SHP77 treated with DMSO at 0.1 percent for 48 hours (cell line): Measurements from ENCODE around the gene IFNAR1.
"Not testable (repeated sequence)": the region's sequence is repeated elsewhere in the genome, so short reads cannot be mapped to it uniquely, and the experiment has no call there.

ENCODE experiments used
- DNase-seq: peaks from one replicate; lab custom pipeline; 2025; lab: John Stamatoyannopoulos, UW

The IFNAR1 gene

DNA sequence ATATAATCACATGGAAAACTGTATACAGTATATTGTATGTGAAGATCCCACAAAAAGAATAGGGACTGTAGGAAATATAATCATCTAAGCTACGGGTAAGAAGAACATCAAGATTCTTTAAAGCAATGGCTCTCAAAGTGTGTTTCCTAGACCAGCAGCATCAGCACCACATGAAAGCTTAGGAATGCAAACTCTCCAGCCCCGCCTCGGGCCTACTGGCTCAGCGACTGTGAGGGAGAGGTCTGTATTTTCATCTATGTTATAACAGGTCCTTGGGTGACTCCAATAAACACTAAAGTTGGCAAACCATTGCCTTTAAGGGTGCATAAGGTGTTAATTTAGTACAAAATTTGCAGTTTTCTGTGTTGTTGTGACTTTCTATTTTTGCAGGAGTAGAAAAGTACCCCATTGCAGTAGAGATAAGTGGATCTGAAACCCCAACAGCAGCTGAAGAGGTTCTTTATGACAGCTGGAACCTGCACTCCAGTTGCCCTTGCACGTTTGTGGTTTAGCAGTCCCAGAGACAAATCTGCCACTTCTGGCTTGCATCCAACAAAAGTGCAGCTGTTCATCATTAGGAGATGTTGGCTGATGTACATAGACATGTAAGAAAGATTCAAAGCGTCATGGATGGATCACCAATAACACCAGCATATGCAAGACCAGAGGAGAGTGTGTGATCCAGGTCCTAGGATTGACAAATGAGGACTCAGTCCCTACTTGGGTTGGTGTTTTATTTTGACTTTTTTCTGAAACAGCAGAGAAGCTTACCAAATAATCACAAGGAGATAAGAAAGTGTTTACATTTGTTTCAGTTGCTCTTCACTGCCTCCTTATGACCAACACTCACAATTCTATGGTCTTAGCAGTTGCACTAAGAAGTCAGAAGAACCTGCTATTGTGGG lies 15.9 kb upstream of the IFNAR1 start:
- DNase-seq, result peak; percentile 86

DNA sequence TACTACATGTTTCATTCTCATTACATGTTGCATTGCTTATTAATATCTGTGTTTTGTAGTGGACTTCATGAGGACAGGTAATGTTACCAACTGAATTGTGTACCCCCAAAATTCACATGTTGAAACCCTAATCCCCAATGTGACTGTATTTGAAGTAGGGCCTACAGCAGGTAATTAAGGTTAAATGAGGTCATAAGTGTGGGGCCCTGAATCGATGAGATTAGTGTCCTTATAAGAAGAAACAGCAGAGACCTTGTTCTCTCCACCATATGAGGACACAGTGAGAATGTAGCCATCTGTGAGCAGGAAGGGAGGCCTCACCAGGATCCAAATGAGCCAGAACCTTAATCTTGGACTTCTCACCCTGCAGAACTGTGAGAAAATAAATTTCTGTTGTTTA lies 15.0 kb upstream of the IFNAR1 start:
- no peak for DNase-seq

DNA sequence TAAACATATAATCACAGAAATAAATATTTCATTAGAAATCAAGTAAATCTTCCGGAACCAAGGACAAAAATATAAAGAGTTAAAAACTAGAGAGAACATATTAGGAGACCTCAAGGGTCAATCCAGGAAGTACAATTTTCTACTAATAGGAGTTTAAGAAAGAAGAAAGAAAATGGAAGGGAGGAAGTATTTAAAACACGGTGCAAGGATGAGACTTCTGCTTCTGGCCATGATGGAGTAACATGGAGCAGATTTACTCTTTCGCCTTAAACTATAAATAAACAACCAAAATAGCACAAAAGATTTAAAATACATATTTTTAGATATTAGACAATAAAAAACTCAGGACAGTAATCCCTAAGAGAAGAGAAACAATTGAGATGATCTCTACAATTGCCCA lies 12.6 kb upstream of the IFNAR1 start:
- DNase-seq, result no peak

DNA sequence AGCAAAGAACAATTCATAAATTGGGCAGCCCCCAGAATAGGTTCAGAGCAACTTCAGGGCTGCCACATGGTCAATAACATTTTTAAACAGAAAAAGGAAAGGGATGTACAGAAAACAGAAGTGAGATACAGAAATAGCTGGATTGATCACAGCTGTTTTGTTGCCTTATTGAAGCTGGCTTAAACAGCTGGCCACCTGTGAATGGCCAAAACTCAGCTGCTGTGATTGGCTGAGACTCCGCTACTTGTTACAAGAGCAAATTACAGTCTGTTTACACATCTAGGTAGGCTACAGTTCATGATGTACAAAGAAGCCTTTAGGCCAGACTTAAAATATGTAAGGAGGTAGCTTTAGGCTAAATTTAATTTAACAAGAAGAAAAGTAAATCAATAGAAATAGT lies 11.6 kb upstream of the IFNAR1 start:
- no peak for DNase-seq

DNA sequence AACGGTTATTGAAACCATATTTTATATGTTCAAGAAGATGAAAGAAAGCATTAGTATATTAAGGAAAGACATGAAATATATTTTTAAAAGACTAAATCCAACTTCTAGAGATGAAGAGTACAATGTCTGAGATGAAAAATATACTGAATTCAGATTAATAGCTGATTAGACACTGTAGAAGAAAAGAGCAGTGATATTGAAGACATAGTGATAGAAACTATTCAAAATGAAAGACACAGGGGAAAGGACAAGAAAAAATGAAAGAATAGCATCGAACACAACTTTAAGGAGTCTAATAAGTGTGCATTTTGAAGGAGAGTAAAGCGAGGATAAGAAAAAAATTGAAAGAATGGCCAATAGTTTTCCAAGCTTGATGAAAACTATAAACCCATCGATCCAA lies 11.2 kb upstream of the IFNAR1 start:
- DNase-seq, result no peak

DNA sequence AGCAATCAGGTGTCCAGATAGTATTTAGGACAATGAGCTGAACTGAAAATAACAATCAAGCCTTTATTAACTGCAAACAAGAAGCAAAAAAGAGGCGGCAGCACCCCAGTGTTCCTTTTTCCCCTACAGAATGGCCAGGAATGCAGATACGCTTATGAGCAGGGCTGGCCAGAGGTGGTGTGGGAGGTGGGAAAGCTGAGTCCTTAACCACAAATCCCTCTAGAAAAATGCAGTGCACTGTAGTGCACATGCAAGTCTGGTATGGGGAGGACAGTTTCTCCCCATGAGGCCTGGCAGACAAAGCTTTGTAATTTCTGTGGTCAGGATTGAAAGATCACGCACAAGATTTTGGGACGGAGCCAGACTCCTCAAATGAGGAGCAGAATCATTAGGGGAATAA lies 10.7 kb upstream of the IFNAR1 start:
- DNase-seq, result no peak

DNA sequence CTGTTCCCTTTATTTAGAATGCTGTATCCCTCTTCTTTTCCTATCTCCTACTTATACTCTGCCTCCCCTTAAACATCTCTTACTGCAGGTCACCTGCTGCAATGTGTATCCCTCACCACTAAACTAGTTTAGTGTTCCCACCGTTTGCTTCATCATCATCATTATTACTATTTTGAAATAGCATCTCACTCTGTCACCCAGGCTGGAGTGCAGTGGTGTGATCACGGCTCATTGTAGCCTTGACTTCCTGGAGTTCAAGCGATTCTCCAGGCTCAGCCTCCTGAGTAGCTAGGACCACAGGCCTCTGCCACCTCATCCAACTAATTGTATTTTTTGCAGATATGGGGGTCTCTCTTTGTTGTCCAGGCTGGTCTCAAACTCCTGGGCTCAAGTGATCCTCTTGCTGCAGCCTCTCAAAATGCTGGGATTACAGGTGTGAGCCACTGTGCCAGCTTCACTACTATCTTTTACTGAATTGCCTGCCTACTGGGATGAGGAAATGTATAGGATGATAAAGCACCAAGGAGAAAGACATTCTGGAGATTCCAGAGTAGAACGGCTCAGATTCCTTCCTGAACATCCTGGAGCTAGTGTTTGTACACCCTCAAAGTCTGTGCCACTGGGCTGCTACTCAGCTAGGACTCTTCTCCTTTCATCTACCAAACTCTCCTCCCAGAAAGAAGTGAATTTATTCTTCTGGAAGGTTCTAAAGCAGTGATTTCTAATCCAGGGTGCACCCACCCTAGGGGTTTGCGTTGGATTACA lies 8.6 kb upstream of the IFNAR1 start:
- DNase-seq, result no peak

DNA sequence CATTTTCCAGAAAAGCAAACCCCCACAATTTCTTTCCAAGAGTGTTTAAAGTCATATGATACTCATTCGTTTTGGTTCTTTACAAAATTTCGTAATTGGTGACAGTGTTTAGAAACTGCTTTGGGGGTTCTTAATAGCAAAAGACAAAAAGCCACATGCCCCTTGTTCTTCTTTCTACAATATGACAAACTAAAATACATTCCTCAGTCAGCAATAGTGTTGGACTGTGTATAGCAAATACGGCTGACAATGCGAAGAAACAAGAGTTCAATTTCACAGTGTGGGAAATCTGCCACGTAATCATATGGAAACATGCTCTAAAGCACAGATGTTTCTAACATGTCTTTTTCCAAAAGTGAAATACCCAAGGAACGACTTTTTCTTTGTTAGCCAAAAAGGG lies 7.6 kb upstream of the IFNAR1 start:
- DNase-seq, result no peak

DNA sequence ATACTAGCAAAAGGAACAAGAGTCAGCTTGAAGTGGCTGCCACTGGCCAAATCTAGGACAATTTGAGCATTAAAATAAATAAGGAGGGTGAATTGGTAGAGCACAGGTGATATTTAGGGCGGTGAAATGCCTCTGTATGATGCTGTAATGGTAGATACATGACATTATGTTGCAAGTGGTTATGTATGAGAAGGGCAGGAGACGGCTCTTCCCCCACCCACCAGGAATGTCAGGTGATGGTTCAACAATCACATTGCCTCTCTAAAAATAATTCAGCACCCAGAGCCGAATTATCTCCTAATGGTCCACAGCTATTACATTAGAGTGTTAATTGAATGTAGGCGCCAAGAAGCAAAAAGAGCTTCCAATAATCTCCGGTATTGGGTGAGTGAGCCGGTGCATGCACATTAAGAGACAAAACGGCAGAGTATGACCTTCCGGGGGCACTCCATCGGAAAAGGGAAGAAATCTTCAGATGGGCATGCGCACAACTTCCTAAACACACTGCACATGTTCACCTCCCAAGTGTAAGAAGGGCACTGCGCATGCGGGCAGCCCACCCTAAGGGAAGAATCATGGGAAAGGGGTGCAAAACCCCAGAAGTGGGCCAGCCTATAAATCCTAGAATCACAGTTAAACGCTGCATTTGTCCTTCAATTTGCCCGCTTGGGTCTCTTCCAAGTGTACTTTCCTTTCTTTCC lies 6.8 kb upstream of the IFNAR1 start:
- DNase-seq, result no peak

DNA sequence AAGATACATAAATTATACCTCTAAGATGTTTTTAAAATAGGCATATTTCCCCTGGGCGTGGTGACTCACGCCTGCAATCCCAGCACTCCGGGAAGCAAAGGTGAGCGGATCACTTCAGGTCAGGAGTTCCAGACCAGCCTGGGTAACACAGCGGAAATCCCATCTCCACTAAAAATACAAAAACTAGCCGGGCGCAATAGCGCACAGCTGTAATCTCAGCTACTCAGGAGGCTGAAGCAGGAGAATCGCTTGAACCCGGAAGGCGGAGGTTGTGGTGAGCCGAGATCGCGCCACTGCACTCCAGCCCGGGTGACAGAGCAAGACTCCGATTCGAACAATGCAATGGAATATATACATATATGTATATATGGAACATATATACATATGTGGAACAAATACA lies 3.8 kb upstream of the IFNAR1 start:
- not testable (repeated sequence) for DNase-seq

DNA sequence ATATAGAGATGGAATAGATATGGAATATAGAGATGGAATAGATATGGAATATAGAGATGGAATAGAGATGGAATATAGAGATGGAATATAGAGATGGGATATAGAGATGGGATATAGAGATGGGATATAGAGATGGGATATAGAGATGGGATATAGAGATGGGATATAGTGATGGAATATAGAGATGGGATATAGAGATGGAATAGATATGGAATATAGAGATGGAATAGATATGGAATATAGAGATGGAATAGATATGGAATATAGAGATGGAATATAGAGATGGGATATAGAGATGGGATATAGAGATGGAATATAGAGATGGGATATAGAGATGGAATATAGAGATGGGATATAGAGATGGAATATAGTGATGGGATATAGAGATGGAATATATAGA lies 1.2 kb upstream of the IFNAR1 start:
- not testable (repeated sequence) for DNase-seq

DNA sequence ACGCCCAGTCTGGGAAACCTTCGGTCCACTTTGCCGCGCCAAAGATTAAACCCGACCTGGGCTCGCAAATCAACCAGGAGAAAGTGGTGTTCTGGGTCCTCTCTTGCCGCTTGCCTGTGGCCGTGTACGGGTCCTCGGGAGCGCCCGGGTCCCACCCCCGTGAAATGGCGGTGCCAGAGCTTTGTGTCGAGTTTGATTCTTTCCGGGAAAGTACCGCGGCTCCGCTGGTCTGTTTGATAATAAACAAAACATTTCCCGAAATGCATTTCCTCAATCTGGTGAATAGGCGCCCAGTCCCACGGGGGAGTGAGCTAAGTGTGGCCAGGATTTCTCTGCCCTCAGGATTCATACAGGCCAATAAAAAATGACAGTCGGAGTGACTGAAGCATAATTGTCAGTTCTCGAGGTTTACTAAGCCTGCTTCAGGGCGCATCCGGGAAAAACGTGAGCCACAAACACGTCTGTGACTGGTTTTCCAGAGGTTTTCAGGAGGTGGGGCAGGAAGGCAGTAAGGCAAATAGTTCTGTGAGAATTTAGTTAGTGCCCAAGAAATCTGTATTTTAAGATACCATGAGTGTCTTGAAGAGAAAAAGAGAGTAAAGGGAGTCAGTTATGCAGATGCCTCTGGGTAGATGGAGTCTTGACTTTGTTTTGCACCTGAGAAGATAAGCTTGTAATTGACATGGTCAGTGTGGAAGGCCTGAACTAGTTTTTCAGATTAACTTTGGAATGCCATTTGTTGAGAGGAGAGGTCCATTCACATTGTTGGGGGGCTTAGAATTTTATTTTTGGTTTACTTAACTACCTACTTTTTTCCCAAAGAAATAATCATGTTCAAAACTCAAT lies 675 bp downstream of the IFNAR1 start:
- no peak for DNase-seq

DNA sequence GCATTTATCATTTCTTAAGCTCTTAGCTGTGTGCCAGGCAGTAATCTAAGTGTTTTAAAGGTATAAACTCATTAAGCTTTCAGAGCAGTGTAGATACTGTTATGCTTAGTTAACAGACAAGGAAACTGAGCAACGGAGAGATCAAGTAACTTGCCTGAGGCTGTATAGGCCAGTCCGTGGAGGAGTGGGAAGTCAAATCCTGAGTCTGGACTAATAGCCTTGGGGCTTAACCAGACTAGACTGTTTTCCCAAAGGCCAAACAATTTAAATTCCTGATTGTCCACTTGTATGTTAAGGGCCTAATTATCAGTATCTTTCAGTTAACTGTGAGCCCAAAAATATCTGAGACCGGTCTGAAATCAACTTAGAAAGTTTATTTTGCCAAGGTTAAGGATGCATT lies 2.6 kb downstream of the IFNAR1 start:
- no peak for DNase-seq

DNA sequence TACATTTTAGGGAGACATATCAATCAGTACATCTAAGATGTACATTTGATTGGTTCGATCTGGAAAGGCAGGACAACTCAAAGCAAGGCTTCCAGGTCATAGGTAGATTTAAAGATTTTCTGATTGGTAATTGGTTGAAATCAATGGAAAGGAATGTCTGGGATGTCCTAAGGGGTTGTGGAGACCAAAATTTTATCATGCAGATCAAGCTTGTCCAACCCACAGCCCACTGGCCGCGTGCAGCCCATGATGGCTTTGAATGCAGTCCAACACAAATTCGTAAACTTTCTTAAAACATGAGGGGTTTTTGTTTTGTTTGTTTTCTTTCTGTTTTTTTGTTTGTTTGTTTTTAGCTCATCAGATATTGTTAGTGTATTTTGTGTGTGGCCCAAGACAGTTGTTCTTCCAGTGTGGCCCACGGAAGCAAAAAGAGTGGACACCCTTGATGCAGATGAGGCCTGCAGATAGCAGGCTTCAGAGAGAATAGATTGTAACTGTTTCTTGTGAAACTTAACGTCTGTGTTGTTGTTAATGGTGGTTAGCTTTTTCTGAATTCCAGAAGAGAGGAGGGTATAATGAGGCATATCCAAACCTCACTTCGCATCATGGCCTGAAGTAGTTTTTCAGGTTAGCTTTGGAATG lies 3.1 kb downstream of the IFNAR1 start:
- no peak for DNase-seq

DNA sequence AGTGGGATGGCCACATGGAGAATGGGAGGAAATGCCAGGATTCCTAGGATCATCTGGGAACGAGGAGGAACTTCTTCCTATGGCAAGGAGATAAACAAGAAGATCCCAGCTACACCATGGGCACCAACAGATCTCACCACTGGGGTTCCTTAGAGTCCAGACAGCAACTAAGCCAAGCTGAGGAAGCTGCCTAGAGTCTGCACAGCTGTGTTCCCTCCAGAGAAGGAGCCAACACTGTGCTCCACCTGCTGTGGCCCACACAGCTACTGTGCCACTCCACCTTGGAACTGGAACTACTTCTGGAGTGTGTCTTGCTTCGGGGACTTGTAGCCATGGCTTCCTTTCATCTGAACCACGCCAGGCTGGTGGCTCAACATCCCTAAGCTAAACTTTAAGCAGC lies 6.0 kb downstream of the IFNAR1 start:
- no peak for DNase-seq

DNA sequence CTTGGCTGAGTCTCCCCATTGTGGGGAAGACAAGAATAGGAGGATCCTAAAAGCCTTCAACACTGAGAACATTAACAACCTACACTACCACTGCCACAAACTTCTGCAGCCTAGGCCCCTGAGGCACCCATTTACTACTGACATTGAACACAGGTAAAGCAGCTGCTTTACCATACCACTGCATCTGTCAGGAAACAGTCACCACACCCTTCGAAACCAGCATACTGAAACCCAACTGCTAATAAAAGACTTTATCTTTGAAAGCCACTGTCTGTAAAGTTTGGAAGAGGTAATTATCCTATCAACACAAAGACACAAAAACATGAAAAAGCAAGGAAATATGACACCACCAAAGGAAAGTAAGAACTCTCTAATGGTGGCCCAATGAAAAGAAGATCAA lies 7.4 kb downstream of the IFNAR1 start:
- DNase-seq, result no peak

DNA sequence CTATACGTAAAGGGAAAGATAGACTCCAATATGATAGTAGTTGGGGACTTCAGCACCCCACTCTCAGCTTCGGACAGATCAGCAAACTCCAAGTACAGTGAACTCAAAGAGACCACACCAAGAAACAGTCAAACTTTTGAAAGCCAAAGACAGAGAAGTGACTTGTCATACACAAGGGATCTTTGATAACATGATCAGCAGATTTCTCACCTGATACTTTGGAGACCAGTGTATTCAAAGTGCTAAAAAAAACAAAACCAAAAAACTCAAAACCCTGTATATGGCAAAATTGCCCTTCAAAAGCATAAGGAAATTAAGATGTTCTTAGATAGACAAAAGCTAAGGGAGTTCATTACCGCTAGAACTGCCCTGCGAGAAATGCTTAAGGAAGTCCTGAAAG lies 9.4 kb downstream of the IFNAR1 start:
- DNase-seq, result no peak

DNA sequence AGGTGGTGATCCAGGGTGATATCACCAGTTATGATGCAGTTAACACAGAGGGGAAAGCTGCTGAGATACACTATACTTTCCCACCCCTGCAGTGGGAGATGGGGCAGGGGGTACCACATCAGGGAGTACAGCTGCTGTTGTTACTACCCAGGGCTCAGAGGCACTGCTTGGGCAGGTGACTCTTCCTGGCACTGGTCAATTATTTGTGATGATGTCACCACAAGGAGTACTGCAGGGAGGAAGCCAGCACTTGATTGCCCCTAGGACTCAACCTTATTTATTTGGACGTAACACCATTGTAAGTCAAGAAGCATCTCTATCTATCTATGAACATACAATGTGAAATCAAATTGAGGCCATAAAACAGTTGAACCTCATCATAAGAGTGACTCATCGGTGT lies 10.1 kb downstream of the IFNAR1 start:
- DNase-seq, result no peak

DNA sequence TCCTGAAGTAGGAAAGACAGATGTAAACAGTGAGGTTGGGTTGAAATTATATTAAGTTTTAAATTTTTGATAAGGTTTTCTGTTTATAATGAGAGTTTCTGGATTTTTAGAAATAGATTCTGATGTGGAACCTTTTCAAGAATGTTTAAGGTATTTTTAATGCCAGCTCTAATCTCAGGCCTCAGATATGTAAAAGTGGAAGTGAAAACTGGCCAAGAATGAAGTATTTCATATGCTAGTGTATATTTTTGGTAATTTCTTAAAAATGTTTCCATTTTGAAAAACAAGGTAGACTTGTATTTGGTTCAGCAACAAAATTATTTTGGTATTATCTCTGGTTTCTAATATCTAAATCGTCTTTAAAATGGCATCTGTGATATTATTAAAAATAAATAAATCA lies 14.4 kb downstream of the IFNAR1 start:
- no peak for DNase-seq

DNA sequence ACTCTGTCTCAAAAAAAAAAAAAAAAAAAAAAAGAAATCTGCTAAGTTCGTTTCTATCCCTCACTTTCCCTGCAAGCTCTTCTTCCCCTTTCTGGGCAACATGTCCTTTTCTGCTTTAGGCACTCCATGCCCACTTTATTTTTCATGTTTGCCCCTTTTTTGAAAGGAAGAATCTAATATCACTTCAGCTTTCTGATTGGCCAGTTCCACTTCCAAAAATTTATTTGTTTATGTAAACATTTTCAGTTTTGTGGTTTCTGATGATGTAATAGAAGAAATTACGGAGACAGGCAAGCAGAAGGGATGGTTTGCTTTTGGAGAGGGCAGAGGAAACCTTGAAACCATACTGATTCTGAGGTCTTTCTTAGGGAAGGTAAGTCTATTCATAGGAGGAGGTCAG lies 15.1 kb downstream of the IFNAR1 start:
- no peak for DNase-seq

DNA sequence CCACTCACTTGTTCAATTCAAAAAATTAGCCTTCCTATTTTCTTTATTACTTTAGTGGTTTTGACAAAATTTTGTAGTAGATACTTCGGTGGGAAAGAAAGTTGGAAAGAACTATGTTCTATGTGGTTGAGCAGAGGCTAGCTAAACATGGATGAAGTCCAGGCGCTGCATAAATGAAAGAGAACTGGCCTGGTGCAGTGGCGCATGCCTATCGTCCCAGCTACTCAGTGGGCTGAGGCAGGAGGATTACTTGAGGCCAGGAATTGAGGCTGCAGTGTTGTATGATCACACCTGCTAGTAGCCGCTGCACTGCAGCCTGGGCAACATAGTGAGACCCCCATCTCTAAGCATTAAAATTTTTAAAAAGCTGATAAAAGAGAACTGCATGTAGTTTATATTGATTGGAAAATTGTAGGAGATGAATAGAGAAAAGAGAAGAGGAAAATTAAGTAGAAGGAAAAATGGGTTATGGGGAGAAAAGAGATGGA lies 21.0 kb downstream of the IFNAR1 start:
- DNase-seq, result no peak
